A549 (cell line): ENCODE results near the gene PHC1.

Source experiments
- EP300 ChIP-seq, 2 experiments: fragments of >200 bp; sonication (Bioruptor Twin); formaldehyde crosslinking; IDR thresholded peaks; 2 replicates in 1 of 2; 3 replicates in 1 of 2; pipeline ENCODE4 v1.6.1; 2016 to 2017
- HDAC2 ChIP-seq: fragments of 200-600 bp; sonication (generic); IDR thresholded peaks from 2 replicates; pipeline ENCODE4 v1.6.1; 2016
- JUN ChIP-seq, 2 experiments: fragments of >200 bp; sonication (Bioruptor Twin); formaldehyde crosslinking; IDR thresholded peaks; 2 replicates in 1 of 2; 3 replicates in 1 of 2; pipeline ENCODE4 v1.6.1; 2016 to 2017
- JUNB ChIP-seq: fragments of >200 bp; sonication (Bioruptor Twin); formaldehyde crosslinking; IDR thresholded peaks from 2 replicates; pipeline ENCODE4 v1.6.1; 2016
- KDM1A ChIP-seq: fragments of 200-600 bp; sonication (generic); IDR thresholded peaks from 2 replicates; pipeline ENCODE4 v1.6.1; 2016; ENCODE audit warnings: low read depth, mild to moderate bottlenecking
- MAX ChIP-seq: IDR thresholded peaks from 2 replicates; pipeline ENCODE4 v1.6.1; 2012
- PHF8 ChIP-seq: fragments of 200-600 bp; sonication (generic); IDR thresholded peaks from 2 replicates; pipeline ENCODE4 v1.6.1; 2016; ENCODE audit warnings: low read depth, mild to moderate bottlenecking, antibody characterized with exemption, moderate library complexity, borderline replicate concordance
- POLR2A ChIP-seq: IDR thresholded peaks from 2 replicates; pipeline ENCODE4 v1.6.1; 2012; ENCODE audit warnings: mild to moderate bottlenecking, low read length
- REST ChIP-seq: fragments of 200-600 bp; sonication (generic); IDR thresholded peaks from 2 replicates; pipeline ENCODE4 v1.6.1; 2016; ENCODE audit warnings: antibody characterized with exemption, mild to moderate bottlenecking, moderate library complexity
- TF ChIP-seq, protein P1 (sequence below): fragments of >200 bp; sonication (Bioruptor Twin); formaldehyde crosslinking; IDR thresholded peaks from 3 replicates; pipeline ENCODE4 v1.5.1; 2016
- TF ChIP-seq, protein P2 (sequence below): fragments of >200 bp; sonication (Bioruptor Twin); formaldehyde crosslinking; IDR thresholded peaks from 3 replicates; pipeline ENCODE4 v1.6.1; 2016

- TF ChIP-seq EP300 (IDR thresholded peaks at IDR 0.05) (no peak), MAX (no peak), HDAC2 (no peak), POLR2A (no peak), KDM1A (no peak), PHF8 (no peak), JUNB (no peak), REST (no peak), JUN (IDR thresholded peaks at IDR 0.05) (no peak)
- TF ChIP-seq, protein P1, sequence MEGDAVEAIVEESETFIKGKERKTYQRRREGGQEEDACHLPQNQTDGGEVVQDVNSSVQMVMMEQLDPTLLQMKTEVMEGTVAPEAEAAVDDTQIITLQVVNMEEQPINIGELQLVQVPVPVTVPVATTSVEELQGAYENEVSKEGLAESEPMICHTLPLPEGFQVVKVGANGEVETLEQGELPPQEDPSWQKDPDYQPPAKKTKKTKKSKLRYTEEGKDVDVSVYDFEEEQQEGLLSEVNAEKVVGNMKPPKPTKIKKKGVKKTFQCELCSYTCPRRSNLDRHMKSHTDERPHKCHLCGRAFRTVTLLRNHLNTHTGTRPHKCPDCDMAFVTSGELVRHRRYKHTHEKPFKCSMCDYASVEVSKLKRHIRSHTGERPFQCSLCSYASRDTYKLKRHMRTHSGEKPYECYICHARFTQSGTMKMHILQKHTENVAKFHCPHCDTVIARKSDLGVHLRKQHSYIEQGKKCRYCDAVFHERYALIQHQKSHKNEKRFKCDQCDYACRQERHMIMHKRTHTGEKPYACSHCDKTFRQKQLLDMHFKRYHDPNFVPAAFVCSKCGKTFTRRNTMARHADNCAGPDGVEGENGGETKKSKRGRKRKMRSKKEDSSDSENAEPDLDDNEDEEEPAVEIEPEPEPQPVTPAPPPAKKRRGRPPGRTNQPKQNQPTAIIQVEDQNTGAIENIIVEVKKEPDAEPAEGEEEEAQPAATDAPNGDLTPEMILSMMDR: no peak
- TF ChIP-seq, protein P2, sequence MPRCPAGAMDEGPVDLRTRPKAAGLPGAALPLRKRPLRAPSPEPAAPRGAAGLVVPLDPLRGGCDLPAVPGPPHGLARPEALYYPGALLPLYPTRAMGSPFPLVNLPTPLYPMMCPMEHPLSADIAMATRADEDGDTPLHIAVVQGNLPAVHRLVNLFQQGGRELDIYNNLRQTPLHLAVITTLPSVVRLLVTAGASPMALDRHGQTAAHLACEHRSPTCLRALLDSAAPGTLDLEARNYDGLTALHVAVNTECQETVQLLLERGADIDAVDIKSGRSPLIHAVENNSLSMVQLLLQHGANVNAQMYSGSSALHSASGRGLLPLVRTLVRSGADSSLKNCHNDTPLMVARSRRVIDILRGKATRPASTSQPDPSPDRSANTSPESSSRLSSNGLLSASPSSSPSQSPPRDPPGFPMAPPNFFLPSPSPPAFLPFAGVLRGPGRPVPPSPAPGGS: no peak
These were observed 65.8 kb downstream of the PHC1 start for GRCh38 chr12:8980137-8980536.
